GM19468 (cell line): Measurements from ENCODE around the gene COQ5.

Experiments
- ATAC-seq: cut with Tn5 transposase; IDR thresholded peaks from one replicate; pipeline ENCODE4 v1.9.1; 2021; ENCODE audit warnings: mild to moderate bottlenecking, moderate library complexity, moderate number of reproducible peaks; ENCODE audit not compliant: unreplicated experiment; ENCODE audit errors: extremely low read depth

Gene COQ5

GRCh38 chr12:120460157-120460556 lies 68.8 kb downstream of the COQ5 start:
- no peak for ATAC-seq

DNA sequence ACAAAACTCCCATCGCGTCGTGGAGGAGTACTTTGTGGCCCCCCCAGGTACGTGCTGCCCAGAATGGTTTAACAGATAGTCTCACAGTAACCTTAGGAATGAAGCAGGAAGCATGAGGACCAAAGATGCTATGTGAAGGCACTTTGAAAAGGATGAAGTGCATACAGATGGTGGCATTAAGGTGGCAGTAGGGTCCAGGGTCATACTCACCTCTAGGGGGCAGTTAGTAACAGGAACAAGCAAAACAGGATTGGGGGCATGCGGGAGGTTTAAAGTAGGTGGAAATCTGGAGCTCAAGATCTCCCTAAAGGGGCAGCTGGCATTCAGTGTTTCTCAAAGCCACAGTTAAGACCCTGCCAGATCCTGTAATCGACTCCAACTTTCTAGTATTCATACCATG lies 71.8 kb downstream of the COQ5 start:
- no peak for ATAC-seq

DNA sequence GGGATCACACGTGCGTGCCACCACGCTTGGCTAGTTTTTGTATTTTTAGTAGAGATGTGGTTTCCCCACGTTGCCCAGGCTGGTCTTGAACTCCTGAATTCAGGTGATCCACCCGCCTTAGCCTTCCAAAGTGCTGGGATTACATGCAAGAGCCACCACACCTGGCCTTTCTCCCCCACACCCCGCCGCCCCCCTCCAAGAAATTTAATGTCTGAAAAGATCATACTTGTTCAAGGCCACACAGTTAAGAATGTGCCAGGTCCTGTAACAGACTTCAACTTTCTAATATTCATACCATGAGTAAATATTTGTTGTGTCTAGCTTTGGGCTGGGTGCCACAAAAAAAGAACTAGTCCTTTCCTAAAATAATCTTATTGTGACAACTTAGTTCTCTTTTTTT lies 73.7 kb downstream of the COQ5 start:
- ATAC-seq: no peak

GRCh38 chr12:120453977-120454376 lies 75.0 kb downstream of the COQ5 start:
- no peak for ATAC-seq
